IMR-90 (cell line): ENCODE results near the gene NXF2.
"Not testable (repeated sequence)": the region's sequence is repeated elsewhere in the genome, so short reads cannot be mapped to it uniquely, and the experiment has no call there.

Source experiments
- BHLHE40 ChIP-seq: fragments of 150-350 bp; IDR thresholded peaks from 2 replicates; pipeline ENCODE4 v1.6.1; 2016; ENCODE audit warnings: mild to moderate bottlenecking, low read depth, low read length
- CEBPB ChIP-seq: IDR thresholded peaks from 2 replicates; pipeline ENCODE4 v1.6.1; 2012; ENCODE audit warnings: low read depth, low read length, improper control_type of control experiment
- FOS ChIP-seq: fragments of 150-350 bp; IDR thresholded peaks from 2 replicates; pipeline ENCODE4 v1.6.1; 2016; ENCODE audit warnings: low read depth, low read length
- MAFK ChIP-seq: IDR thresholded peaks from 2 replicates; pipeline ENCODE4 v1.6.1; 2012; ENCODE audit warnings: low read depth, low read length, improper control_type of control experiment
- MAZ ChIP-seq: IDR thresholded peaks from 2 replicates; pipeline ENCODE4 v1.6.1; 2012; ENCODE audit warnings: low read depth, mild to moderate bottlenecking, low read length, improper control_type of control experiment, moderate library complexity, borderline replicate concordance
- MXI1 ChIP-seq: IDR thresholded peaks from 2 replicates; pipeline ENCODE4 v1.6.1; 2012; ENCODE audit warnings: low read depth, mild to moderate bottlenecking, low read length, moderate library complexity, borderline replicate concordance
- NFE2L2 ChIP-seq: fragments of 150-350 bp; IDR thresholded peaks from 2 replicates; pipeline ENCODE4 v1.6.1; 2016; ENCODE audit warnings: low read depth, mild to moderate bottlenecking, low read length
- POLR2A ChIP-seq: IDR thresholded peaks from 2 replicates; pipeline ENCODE4 v1.6.1; 2012; ENCODE audit warnings: mild to moderate bottlenecking, low read depth, low read length
- RAD21 ChIP-seq: IDR thresholded peaks from 2 replicates; pipeline ENCODE4 v1.6.1; 2012; ENCODE audit warnings: low read length, improper control_type of control experiment
- RFX5 ChIP-seq: IDR thresholded peaks from 2 replicates; pipeline ENCODE4 v1.8.0; 2012; ENCODE audit warnings: low read depth, mild to moderate bottlenecking, low read length, moderate library complexity
- SMC3 ChIP-seq: fragments of 150-350 bp; IDR thresholded peaks from 2 replicates; pipeline ENCODE4 v1.6.1; 2016; ENCODE audit warnings: low read depth, mild to moderate bottlenecking, antibody characterized with exemption, low read length, moderate library complexity
- TF ChIP-seq, protein P1 (sequence below): conservative IDR thresholded peaks from 2 replicates; pipeline ENCODE4 v1.5.1; 2012; ENCODE audit warnings: mild to moderate bottlenecking, low read depth, low read length, improper control_type of control experiment
- TF ChIP-seq, protein P2 (sequence below): fragments of 150-350 bp; IDR thresholded peaks from 2 replicates; pipeline ENCODE4 v1.6.1; 2016; ENCODE audit warnings: low read depth, mild to moderate bottlenecking, low read length, moderate library complexity, borderline replicate concordance
- TF ChIP-seq, protein P3 (sequence below): fragments of 150-350 bp; IDR thresholded peaks from 2 replicates; pipeline ENCODE4 v1.6.1; 2017; ENCODE audit warnings: mild to moderate bottlenecking, antibody characterized with exemption, low read length, low read depth

DNA sequence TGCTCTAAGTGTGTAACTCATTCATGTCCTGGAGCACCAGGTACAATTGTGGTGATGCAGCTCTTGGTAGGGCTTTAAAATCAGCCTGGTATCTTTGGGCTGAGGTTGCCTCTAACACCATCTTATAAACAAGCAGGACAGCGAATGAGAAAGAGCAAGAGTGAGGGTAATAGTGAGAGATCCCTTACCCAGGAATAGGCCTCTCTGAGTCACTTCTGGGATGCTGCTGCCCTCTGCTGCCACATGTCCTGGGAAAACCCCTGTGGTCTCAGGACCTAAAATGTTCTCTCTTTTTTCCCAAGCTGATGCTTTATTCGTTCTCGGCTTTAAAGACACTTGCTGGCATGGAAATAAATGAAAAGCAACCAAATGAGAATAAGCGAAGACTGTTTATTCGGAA lies 39.0 kb upstream of the NXF2 start:
- TF ChIP-seq, protein P1, sequence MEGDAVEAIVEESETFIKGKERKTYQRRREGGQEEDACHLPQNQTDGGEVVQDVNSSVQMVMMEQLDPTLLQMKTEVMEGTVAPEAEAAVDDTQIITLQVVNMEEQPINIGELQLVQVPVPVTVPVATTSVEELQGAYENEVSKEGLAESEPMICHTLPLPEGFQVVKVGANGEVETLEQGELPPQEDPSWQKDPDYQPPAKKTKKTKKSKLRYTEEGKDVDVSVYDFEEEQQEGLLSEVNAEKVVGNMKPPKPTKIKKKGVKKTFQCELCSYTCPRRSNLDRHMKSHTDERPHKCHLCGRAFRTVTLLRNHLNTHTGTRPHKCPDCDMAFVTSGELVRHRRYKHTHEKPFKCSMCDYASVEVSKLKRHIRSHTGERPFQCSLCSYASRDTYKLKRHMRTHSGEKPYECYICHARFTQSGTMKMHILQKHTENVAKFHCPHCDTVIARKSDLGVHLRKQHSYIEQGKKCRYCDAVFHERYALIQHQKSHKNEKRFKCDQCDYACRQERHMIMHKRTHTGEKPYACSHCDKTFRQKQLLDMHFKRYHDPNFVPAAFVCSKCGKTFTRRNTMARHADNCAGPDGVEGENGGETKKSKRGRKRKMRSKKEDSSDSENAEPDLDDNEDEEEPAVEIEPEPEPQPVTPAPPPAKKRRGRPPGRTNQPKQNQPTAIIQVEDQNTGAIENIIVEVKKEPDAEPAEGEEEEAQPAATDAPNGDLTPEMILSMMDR: not testable (repeated sequence)
- TF ChIP-seq RFX5, MAFK, MAZ, POLR2A, RAD21, CEBPB, BHLHE40, SMC3, FOS, MXI1, NFE2L2: not testable (repeated sequence)
- TF ChIP-seq, protein P2, sequence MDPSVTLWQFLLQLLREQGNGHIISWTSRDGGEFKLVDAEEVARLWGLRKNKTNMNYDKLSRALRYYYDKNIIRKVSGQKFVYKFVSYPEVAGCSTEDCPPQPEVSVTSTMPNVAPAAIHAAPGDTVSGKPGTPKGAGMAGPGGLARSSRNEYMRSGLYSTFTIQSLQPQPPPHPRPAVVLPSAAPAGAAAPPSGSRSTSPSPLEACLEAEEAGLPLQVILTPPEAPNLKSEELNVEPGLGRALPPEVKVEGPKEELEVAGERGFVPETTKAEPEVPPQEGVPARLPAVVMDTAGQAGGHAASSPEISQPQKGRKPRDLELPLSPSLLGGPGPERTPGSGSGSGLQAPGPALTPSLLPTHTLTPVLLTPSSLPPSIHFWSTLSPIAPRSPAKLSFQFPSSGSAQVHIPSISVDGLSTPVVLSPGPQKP: not testable (repeated sequence)
- TF ChIP-seq, protein P3, sequence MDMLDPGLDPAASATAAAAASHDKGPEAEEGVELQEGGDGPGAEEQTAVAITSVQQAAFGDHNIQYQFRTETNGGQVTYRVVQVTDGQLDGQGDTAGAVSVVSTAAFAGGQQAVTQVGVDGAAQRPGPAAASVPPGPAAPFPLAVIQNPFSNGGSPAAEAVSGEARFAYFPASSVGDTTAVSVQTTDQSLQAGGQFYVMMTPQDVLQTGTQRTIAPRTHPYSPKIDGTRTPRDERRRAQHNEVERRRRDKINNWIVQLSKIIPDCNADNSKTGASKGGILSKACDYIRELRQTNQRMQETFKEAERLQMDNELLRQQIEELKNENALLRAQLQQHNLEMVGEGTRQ: not testable (repeated sequence)
